Trophoblast cell (in vitro differentiated cells and primary cell): Measurements from ENCODE around the gene PPP2R5E.

Source experiments
- DNase-seq, 2 donors: peaks; one replicate each; pipeline ENCODE4 v3.0.0-alpha.2; 2016
- H2AFZ ChIP-seq: 2 replicates; pipeline ENCODE4 v1.6.1; 2013; ENCODE audit warnings: low read length, moderate library complexity, mild to moderate bottlenecking; ENCODE audit not compliant: insufficient read depth, poor library complexity
- H2AK5ac ChIP-seq: 2 replicates; pipeline ENCODE4 v1.6.1; 2013; ENCODE audit warnings: mild to moderate bottlenecking, low read length
- H2BK120ac ChIP-seq: 2 replicates; pipeline ENCODE4 v1.6.1; 2013; ENCODE audit warnings: low read length, mild to moderate bottlenecking, moderate library complexity; ENCODE audit not compliant: insufficient read depth, poor library complexity
- H2BK12ac ChIP-seq: 2 replicates; pipeline ENCODE4 v1.6.1; 2013; ENCODE audit warnings: mild to moderate bottlenecking, low read length, moderate library complexity
- H2BK5ac ChIP-seq: 2 replicates; pipeline ENCODE4 v1.6.1; 2013; ENCODE audit warnings: low read length, low read depth, moderate library complexity, mild to moderate bottlenecking; ENCODE audit not compliant: poor library complexity
- H3K14ac ChIP-seq: 2 replicates; pipeline ENCODE4 v1.6.1; 2013; ENCODE audit warnings: mild to moderate bottlenecking, low read length
- H3K18ac ChIP-seq: 2 replicates; pipeline ENCODE4 v1.6.1; 2013; ENCODE audit warnings: mild to moderate bottlenecking, low read length
- H3K23ac ChIP-seq: 2 replicates; pipeline ENCODE4 v1.6.1; 2013; ENCODE audit warnings: low read length
- H3K27ac ChIP-seq: 2 replicates; pipeline ENCODE4 v1.5.1; 2013; ENCODE audit warnings: low read depth, mild to moderate bottlenecking, inconsistent platforms, low read length, moderate library complexity
- H3K27me3 ChIP-seq: 2 replicates; pipeline ENCODE4 v1.6.1; 2013; ENCODE audit warnings: inconsistent platforms, mild to moderate bottlenecking, low read length, moderate library complexity; ENCODE audit not compliant: insufficient read depth
- H3K36me3 ChIP-seq, 2 experiments: 1 replicate in 1 of 2; 2 replicates in 1 of 2; pipeline ENCODE4 v1.6.1; 2013; ENCODE audit warnings: low read length in 2 of 2, mild to moderate bottlenecking in 2 of 2, moderate library complexity in 1 of 2; ENCODE audit not compliant: insufficient read depth in 2 of 2, control insufficient read depth in 1 of 2
- H3K4ac ChIP-seq: 2 replicates; pipeline ENCODE4 v1.6.1; 2013; ENCODE audit warnings: low read depth, mild to moderate bottlenecking, low read length, moderate library complexity
- H3K4me1 ChIP-seq, 2 experiments: 1 replicate in 1 of 2; 2 replicates in 1 of 2; pipeline ENCODE4 v1.6.1; 2013; ENCODE audit warnings: low read length in 2 of 2, mild to moderate bottlenecking in 2 of 2, moderate library complexity in 1 of 2; ENCODE audit not compliant: insufficient read depth in 2 of 2, control insufficient read depth in 1 of 2
- H3K4me2 ChIP-seq: 2 replicates; pipeline ENCODE4 v1.6.1; 2013; ENCODE audit warnings: inconsistent platforms, mild to moderate bottlenecking, low read length, moderate library complexity
- H3K4me3 ChIP-seq: 2 replicates; pipeline ENCODE4 v1.5.1; 2013; ENCODE audit warnings: mild to moderate bottlenecking, low read depth, low read length, inconsistent platforms
- H3K79me1 ChIP-seq: one replicate; pipeline ENCODE4 v1.6.1; 2013; ENCODE audit warnings: low read length
- H3K79me2 ChIP-seq: 2 replicates; pipeline ENCODE4 v1.6.1; 2013; ENCODE audit warnings: low read length, mild to moderate bottlenecking; ENCODE audit not compliant: control insufficient read depth, insufficient read depth, poor library complexity
- H3K9ac ChIP-seq: 2 replicates; pipeline ENCODE4 v1.6.1; 2013; ENCODE audit warnings: mild to moderate bottlenecking, low read length
- H3K9me3 ChIP-seq: 2 replicates; pipeline ENCODE4 v1.6.1; 2013; ENCODE audit warnings: low read depth, mild to moderate bottlenecking, control low read depth, inconsistent platforms, low read length; ENCODE audit not compliant: insufficient read depth
- H4K12ac ChIP-seq: 2 replicates; pipeline ENCODE4 v1.6.1; 2013; ENCODE audit warnings: low read depth, mild to moderate bottlenecking, low read length, moderate library complexity
- H4K8ac ChIP-seq: 2 replicates; pipeline ENCODE4 v1.6.1; 2013; ENCODE audit warnings: low read depth, mild to moderate bottlenecking, low read length, moderate library complexity
- H4K91ac ChIP-seq: one replicate; pipeline ENCODE4 v1.6.1; 2013; ENCODE audit warnings: low read depth, mild to moderate bottlenecking, low read length, moderate library complexity
- WGBS: extraction: QIAGEN DNeasy Blood & Tissue Kit; methylation state at CpG from one replicate; pipeline ENCODE4 v1.1.7; 2013; ENCODE audit warnings: missing lambda C conversion rate; ENCODE audit not compliant: insufficient read length, insufficient coverage; ENCODE audit errors: extremely low coverage; 5-methylcytosine and 5-hydroxymethylcytosine counted together

Gene PPP2R5E

GRCh38 chr14:63492391-63492790 lies 50.8 kb downstream of the PPP2R5E start:
- Histone ChIP-seq H3K79me2 (peaks cover 6% of the 10 kb centered on the region), H3K4me1 (peaks cover 2 to 6% of the 10 kb centered on the region in 2 experiments), H3K4ac (no peak overlapping the region), H4K12ac (no peak overlapping the region), H2BK120ac (no peak overlapping the region), H2AFZ (no peak overlapping the region), H3K27ac (no peak overlapping the region), H4K8ac (no peak overlapping the region), H3K9me3 (no peaks in the 10 kb centered on the region), H4K91ac (no peak overlapping the region), H3K9ac (no peak overlapping the region), H3K27me3 (no peaks in the 10 kb centered on the region), H3K4me2 (no peak overlapping the region), H3K36me3 (peaks cover 0 to under 1% of the 10 kb centered on the region in 2 experiments), H2AK5ac (no peak overlapping the region), H3K14ac (no peak overlapping the region), H2BK12ac (no peak overlapping the region), H3K4me3 (no peak overlapping the region), H3K23ac (no peak overlapping the region), H3K18ac (no peak overlapping the region), H3K79me1 (no peaks in the 10 kb centered on the region), H2BK5ac (no peak overlapping the region)
- DNase-seq: peak; percentile 9 to 50

GRCh38 chr14:63487724-63488123 lies 55.5 kb downstream of the PPP2R5E start:
- Histone ChIP-seq H3K79me1 (no peaks in the 10 kb centered on the region), H3K36me3 (no peaks in the 10 kb centered on the region), H2AFZ (no peak overlapping the region), H4K12ac (no peak overlapping the region), H3K79me2 (peaks cover 13% of the 10 kb centered on the region), H3K4ac (no peak overlapping the region), H3K4me1 (peaks cover 0 to 3% of the 10 kb centered on the region in 2 experiments), H4K8ac (no peak overlapping the region), H3K9me3 (no peaks in the 10 kb centered on the region), H3K18ac (no peak overlapping the region), H3K27me3 (no peaks in the 10 kb centered on the region), H3K27ac (no peak overlapping the region), H3K14ac (no peak overlapping the region), H2BK12ac (no peak overlapping the region), H3K4me2 (no peak overlapping the region), H4K91ac (no peak overlapping the region), H2BK120ac (no peak overlapping the region), H2AK5ac (no peak overlapping the region), H3K4me3 (no peak overlapping the region), H3K9ac (no peak overlapping the region), H3K23ac (no peak overlapping the region), H2BK5ac (no peak overlapping the region)
- no peak for DNase-seq
- WGBS: no CpG with 5 or more reads among the region's 1 CpG

GRCh38 chr14:63486738-63487137 lies 56.4 kb downstream of the PPP2R5E start:
- Histone ChIP-seq H4K8ac (no peak overlapping the region), H3K4me2 (no peak overlapping the region), H2AFZ (no peak overlapping the region), H3K4ac (peak overlapping the region; percentile 64), H4K91ac (no peak overlapping the region), H3K27me3 (no peaks in the 10 kb centered on the region), H2BK12ac (no peak overlapping the region), H3K36me3 (no peaks in the 10 kb centered on the region), H3K9ac (no peak overlapping the region), H3K79me1 (no peaks in the 10 kb centered on the region), H3K9me3 (no peaks in the 10 kb centered on the region), H3K14ac (no peak overlapping the region), H3K79me2 (peaks cover 13% of the 10 kb centered on the region), H3K18ac (no peak overlapping the region), H2BK120ac (no peak overlapping the region), H2AK5ac (no peak overlapping the region), H2BK5ac (no peak overlapping the region), H4K12ac (no peak overlapping the region), H3K27ac (no peak overlapping the region), H3K4me1 (peaks cover 0 to 2% of the 10 kb centered on the region in 2 experiments), H3K4me3 (no peak overlapping the region), H3K23ac (no peak overlapping the region)
- DNase-seq: no peak

GRCh38 chr14:63483315-63483714 lies 59.9 kb downstream of the PPP2R5E start:
- Histone ChIP-seq H3K14ac (no peak overlapping the region), H3K4me1 (peaks cover 0 to 2% of the 10 kb centered on the region in 2 experiments), H3K4me2 (no peak overlapping the region), H3K9me3 (no peaks in the 10 kb centered on the region), H3K9ac (no peak overlapping the region), H2BK12ac (no peak overlapping the region), H4K12ac (no peak overlapping the region), H3K79me1 (no peaks in the 10 kb centered on the region), H3K23ac (no peak overlapping the region), H3K27ac (no peak overlapping the region), H4K8ac (no peak overlapping the region), H4K91ac (no peak overlapping the region), H2AK5ac (no peak overlapping the region), H3K36me3 (no peaks in the 10 kb centered on the region), H3K4ac (peak overlapping the region; percentile 72), H3K4me3 (no peak overlapping the region), H3K27me3 (no peaks in the 10 kb centered on the region), H3K79me2 (peaks cover 8% of the 10 kb centered on the region), H2AFZ (no peak overlapping the region), H2BK5ac (no peak overlapping the region), H3K18ac (peak overlapping the region; percentile 5), H2BK120ac (no peak overlapping the region)
- no CpG with 5 or more reads among the region's 7 CpGs for WGBS
- no peak for DNase-seq
